Mesenchymal stem cell (in vitro differentiated cells and primary cell): ENCODE results near the gene VPS8.
A peak's percentile ranks its signal among the peaks of the same experiment; 100 is the strongest.

Source experiments
- DNase-seq: peaks from one replicate; pipeline ENCODE4 v3.0.0-alpha.2; 2013
- H2AFZ ChIP-seq: one replicate; pipeline ENCODE4 v1.6.1; 2013; ENCODE audit warnings: low read depth, mild to moderate bottlenecking, control low read depth, inconsistent platforms, low read length, moderate library complexity
- H2AK5ac ChIP-seq: 2 replicates; pipeline ENCODE4 v1.6.1; 2013; ENCODE audit warnings: low read length, moderate library complexity, mild to moderate bottlenecking, inconsistent platforms; ENCODE audit not compliant: severe bottlenecking
- H2BK120ac ChIP-seq: one replicate; pipeline ENCODE4 v1.6.1; 2013; ENCODE audit warnings: low read depth, mild to moderate bottlenecking, inconsistent platforms, low read length, moderate library complexity
- H2BK12ac ChIP-seq, 2 experiments: one replicate each; pipeline ENCODE4 v1.6.1; 2013; ENCODE audit warnings: inconsistent platforms in 2 of 2, low read length in 2 of 2, mild to moderate bottlenecking in 2 of 2, moderate library complexity in 2 of 2, control low read depth in 1 of 2
- H2BK15ac ChIP-seq: one replicate; pipeline ENCODE4 v1.6.1; 2013; ENCODE audit warnings: mild to moderate bottlenecking, low read depth, inconsistent platforms; ENCODE audit not compliant: poor library complexity, severe bottlenecking
- H2BK5ac ChIP-seq: 2 replicates; pipeline ENCODE4 v1.6.1; 2013; ENCODE audit warnings: low read depth, mild to moderate bottlenecking, low read length, control low read depth, inconsistent platforms; ENCODE audit not compliant: poor library complexity, severe bottlenecking
- H3K14ac ChIP-seq, 2 experiments: one replicate each; pipeline ENCODE4 v1.6.1; 2013; ENCODE audit warnings: inconsistent platforms in 2 of 2, low read length in 2 of 2, control low read depth in 1 of 2, mild to moderate bottlenecking in 1 of 2, moderate library complexity in 1 of 2
- H3K18ac ChIP-seq, 2 experiments: one replicate each; pipeline ENCODE4 v1.6.1; 2013; ENCODE audit warnings: inconsistent platforms in 2 of 2, low read length in 2 of 2, control low read depth in 1 of 2, low read depth in 1 of 2, mild to moderate bottlenecking in 1 of 2
- H3K23ac ChIP-seq, 2 experiments: one replicate each; pipeline ENCODE4 v1.6.1; 2013; ENCODE audit warnings: inconsistent platforms in 2 of 2, low read length in 2 of 2, mild to moderate bottlenecking in 2 of 2, moderate library complexity in 2 of 2, control low read depth in 1 of 2
- H3K27ac ChIP-seq: 2 replicates; pipeline ENCODE4 v1.5.1; 2013; ENCODE audit warnings: mild to moderate bottlenecking, moderate library complexity, low read length, control low read depth, inconsistent platforms; ENCODE audit not compliant: poor library complexity, severe bottlenecking
- H3K27me3 ChIP-seq, 2 experiments: 2 replicates each; pipeline versions ENCODE4 v1.6.1 to v1.7.0; 2013; ENCODE audit warnings: low read length in 2 of 2, mild to moderate bottlenecking in 2 of 2, moderate library complexity in 2 of 2, control low read depth in 1 of 2, inconsistent platforms in 1 of 2; ENCODE audit not compliant: control insufficient read depth in 1 of 2, insufficient read depth in 1 of 2
- H3K36me3 ChIP-seq, 2 experiments: 2 replicates each; pipeline versions ENCODE4 v1.6.1 to v1.7.0; 2013; ENCODE audit warnings: low read length in 2 of 2, control low read depth in 1 of 2, inconsistent platforms in 1 of 2, low read depth in 1 of 2, mild to moderate bottlenecking in 1 of 2; ENCODE audit not compliant: insufficient read depth in 2 of 2, control insufficient read depth in 1 of 2
- H3K4ac ChIP-seq, 2 experiments: one replicate each; pipeline ENCODE4 v1.6.1; 2013; ENCODE audit warnings: inconsistent platforms in 2 of 2, low read length in 2 of 2, mild to moderate bottlenecking in 2 of 2, moderate library complexity in 2 of 2, control low read depth in 1 of 2, low read depth in 1 of 2
- H3K4me1 ChIP-seq: 2 replicates; pipeline ENCODE4 v1.6.1; 2013; ENCODE audit warnings: low read depth, low read length, control low read depth; ENCODE audit not compliant: control insufficient read depth, insufficient read depth
- H3K4me2 ChIP-seq: 2 replicates; pipeline ENCODE4 v1.6.1; 2013; ENCODE audit warnings: low read length, mild to moderate bottlenecking, inconsistent platforms; ENCODE audit not compliant: poor library complexity, severe bottlenecking
- H3K4me3 ChIP-seq, 2 experiments: 2 replicates each; pipeline versions ENCODE4 v1.5.1 to v1.7.0; 2013; ENCODE audit warnings: low read length in 2 of 2, mild to moderate bottlenecking in 2 of 2, control low read depth in 1 of 2, low read depth in 1 of 2; ENCODE audit not compliant: insufficient read depth in 1 of 2
- H3K79me1 ChIP-seq: replicated peaks from 2 replicates; pipeline ENCODE4 v1.6.1; 2013; ENCODE audit warnings: mild to moderate bottlenecking, control low read depth, low read length, inconsistent platforms; ENCODE audit not compliant: poor library complexity, severe bottlenecking
- H3K9ac ChIP-seq: 2 replicates; pipeline ENCODE4 v1.7.0; 2013; ENCODE audit warnings: mild to moderate bottlenecking, low read length, moderate library complexity
- H3K9me3 ChIP-seq: 2 replicates; pipeline ENCODE4 v1.7.0; 2013; ENCODE audit warnings: mild to moderate bottlenecking, low read length; ENCODE audit not compliant: control insufficient read depth
- H4K8ac ChIP-seq: one replicate; pipeline ENCODE4 v1.6.1; 2013; ENCODE audit warnings: inconsistent platforms, mild to moderate bottlenecking, low read length, moderate library complexity
- H4K91ac ChIP-seq: one replicate; pipeline ENCODE4 v1.6.1; 2013; ENCODE audit warnings: mild to moderate bottlenecking, low read length, inconsistent platforms
- WGBS: methylation state at CpG from one replicate; pipeline ENCODE4 v1.1.7; 2013; ENCODE audit warnings: mixed read lengths; 5-methylcytosine and 5-hydroxymethylcytosine counted together

The VPS8 gene

DNA sequence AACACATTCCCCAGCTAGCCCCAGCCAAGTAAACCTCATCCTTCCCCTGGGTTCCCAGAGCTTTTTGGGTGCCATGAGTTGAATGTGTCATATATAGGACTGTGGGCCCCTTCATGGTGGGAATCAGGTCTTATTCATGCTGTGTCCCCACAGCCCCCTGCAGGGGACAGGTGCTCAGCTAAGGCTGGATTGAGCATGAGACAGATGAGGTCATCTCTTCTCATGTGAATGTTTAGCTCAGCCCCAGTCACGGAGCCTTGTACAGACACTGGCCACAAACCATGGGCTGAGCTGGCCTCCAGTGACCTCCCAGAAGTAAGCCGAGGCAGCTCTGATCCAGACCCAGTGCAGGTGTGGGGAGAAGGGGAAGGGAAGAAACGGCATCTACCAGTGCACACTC lies 270.2 kb downstream of the VPS8 start:
- Histone ChIP-seq H2BK15ac (no peak overlapping the region), H2BK5ac (no peak overlapping the region), H3K27me3 (no peaks in the 10 kb centered on the region), H4K91ac (no peak overlapping the region), H3K4me1 (peaks cover 18% of the 10 kb centered on the region), H2AFZ (no peak overlapping the region), H3K23ac (no peak overlapping the region), H4K8ac (no peak overlapping the region), H2AK5ac (no peak overlapping the region), H3K9ac (no peak overlapping the region), H3K18ac (no peak overlapping the region), H2BK12ac (peak overlapping the region in 1 of 2 experiments; percentile 18), H3K14ac (peak overlapping the region in 1 of 2 experiments; percentile 91), H3K4ac (no peak overlapping the region), H3K4me2 (no peak overlapping the region), H3K9me3 (no peaks in the 10 kb centered on the region), H2BK120ac (no peak overlapping the region), H3K27ac (peak overlapping the region; percentile 23), H3K4me3 (no peak overlapping the region), H3K36me3 (peaks cover 2 to 4% of the 10 kb centered on the region in 2 experiments), H3K79me1 (no peaks in the 10 kb centered on the region)
- 74% methylated on average over 3 of the region's 3 CpGs for WGBS
- DNase-seq, result peak; percentile 9

- Histone ChIP-seq H3K36me3 (peaks cover 2 to 4% of the 10 kb centered on the region in 2 experiments), H3K27me3 (no peaks in the 10 kb centered on the region), H4K91ac (no peak overlapping the region), H3K4me3 (no peak overlapping the region), H3K23ac (no peak overlapping the region), H3K18ac (no peak overlapping the region), H3K27ac (no peak overlapping the region), H3K9me3 (no peaks in the 10 kb centered on the region), H3K4me1 (peaks cover 18% of the 10 kb centered on the region), H3K4me2 (no peak overlapping the region), H4K8ac (no peak overlapping the region), H2BK120ac (no peak overlapping the region), H3K4ac (no peak overlapping the region), H3K14ac (no peak overlapping the region), H2BK5ac (no peak overlapping the region), H3K9ac (no peak overlapping the region), H2BK15ac (no peak overlapping the region), H3K79me1 (no peaks in the 10 kb centered on the region), H2AFZ (no peak overlapping the region), H2BK12ac (no peak overlapping the region), H2AK5ac (peak overlapping the region; percentile 5)
- DNase-seq, result no peak
- 96% methylated on average over 13 of the region's 14 CpGs for WGBS
Measured at GRCh38 chr3:185082829-185083228, 270.9 kb downstream of the VPS8 start.

- no peak overlapping the region for H2BK5ac ChIP-seq
- H4K8ac ChIP-seq, result no peak overlapping the region
- WGBS, result 100% methylated on average over 5 of the region's 5 CpGs
Measured at GRCh38 chr3:185084402-185084801, 272.4 kb downstream of the VPS8 start.

GRCh38 chr3:185084901-185085300 lies 272.9 kb downstream of the VPS8 start:
- Histone ChIP-seq H3K4me1 (peaks cover 18% of the 10 kb centered on the region), H2BK15ac (no peak overlapping the region), H2BK5ac (no peak overlapping the region), H2AK5ac (no peak overlapping the region), H4K8ac (no peak overlapping the region), H3K18ac (no peak overlapping the region), H3K4ac (no peak overlapping the region), H3K23ac (no peak overlapping the region), H3K27me3 (no peaks in the 10 kb centered on the region), H3K36me3 (peaks cover 2 to 4% of the 10 kb centered on the region in 2 experiments), H2AFZ (no peak overlapping the region), H3K27ac (no peak overlapping the region), H3K4me2 (no peak overlapping the region), H2BK120ac (no peak overlapping the region), H3K4me3 (no peak overlapping the region), H3K9me3 (no peaks in the 10 kb centered on the region), H3K9ac (no peak overlapping the region), H2BK12ac (no peak overlapping the region), H3K14ac (no peak overlapping the region), H3K79me1 (no peaks in the 10 kb centered on the region), H4K91ac (no peak overlapping the region)
- 48% methylated on average over 5 of the region's 5 CpGs for WGBS
- peak; percentile 62 for DNase-seq

More at GRCh38 chr3:185084402-185084801, 272.4 kb downstream of the VPS8 start:
- Histone ChIP-seq H2AK5ac (peak overlapping the region; percentile 23), H3K9me3 (no peaks in the 10 kb centered on the region), H3K79me1 (no peaks in the 10 kb centered on the region), H3K4me3 (no peak overlapping the region), H3K18ac (no peak overlapping the region), H3K27ac (no peak overlapping the region), H3K36me3 (peaks cover 2 to 4% of the 10 kb centered on the region in 2 experiments), H3K14ac (no peak overlapping the region), H3K4ac (no peak overlapping the region), H3K27me3 (no peaks in the 10 kb centered on the region), H2AFZ (no peak overlapping the region), H3K23ac (no peak overlapping the region), H2BK12ac (no peak overlapping the region), H3K4me1 (peaks cover 18% of the 10 kb centered on the region), H2BK120ac (no peak overlapping the region), H3K9ac (no peak overlapping the region), H3K4me2 (no peak overlapping the region), H4K91ac (no peak overlapping the region), H2BK15ac (no peak overlapping the region)
- no peak for DNase-seq
